Cardiac muscle cell (in vitro differentiated cells and primary cell): Measurements from ENCODE around the gene RNASE13. TPM values are rescaled to one million over a fixed set of nuclear protein-coding genes. Genes with fewer than 3 reads are reported as not detected.

Source experiments
- DNase-seq, 2 donors: peaks; one replicate each; pipeline versions ENCODE4 v3.0.0 to v3.0.0-alpha.2; 2010 to 2017; ENCODE audit warnings: low read depth in 1 of 2, low spot score in 1 of 2
- H3K27ac ChIP-seq: fragments of 200-600 bp; sonication (generic); 2 replicates; pipeline ENCODE4 v1.5.1; 2016
- H3K27me3 ChIP-seq: fragments of 200-600 bp; sonication (generic); 2 replicates; pipeline ENCODE4 v1.6.0; 2016; ENCODE audit warnings: control low read depth
- H3K36me3 ChIP-seq: fragments of 200-600 bp; sonication (generic); 2 replicates; pipeline ENCODE4 v1.5.1; 2016; ENCODE audit warnings: control low read depth
- H3K4me1 ChIP-seq: fragments of 200-600 bp; sonication (generic); 2 replicates; pipeline ENCODE4 v1.8.1; 2017; ENCODE audit warnings: low read depth, mild to moderate bottlenecking, mixed run types
- H3K4me3 ChIP-seq: fragments of 200-600 bp; sonication (generic); 2 replicates; pipeline ENCODE4 v1.5.1; 2016; ENCODE audit warnings: mild to moderate bottlenecking
- H3K9me3 ChIP-seq: fragments of 200-600 bp; sonication (generic); 2 replicates; pipeline ENCODE4 v1.5.1; 2017; ENCODE audit warnings: low read depth, mild to moderate bottlenecking, control low read depth
- CTCF ChIP-seq: IDR thresholded peaks from 2 replicates; pipeline ENCODE4 v1.5.1; 2012; ENCODE audit warnings: low read depth, mild to moderate bottlenecking, low read length
- polyA plus RNA-seq: library from polyadenylated mRNA; unstranded; fragments of >200 nt; fragmentation: Nextera tagmentation; extraction: Ambion mirVana; gene quantifications from 2 replicates; pipeline ENCODE4 v1.2.1, GENCODE V29; 2016
- total RNA-seq: library from RNA; depleted of rRNA; stranded (reverse); fragments of >200 nt; gene quantifications from 2 replicates; pipeline ENCODE4 v1.2.3, GENCODE V29; 2016

Gene RNASE13
- total and polyA plus RNA-seq, 2 experiments from 2014 or later: not detected

GRCh38 chr14:20999591-20999990 is 35.0 kb downstream of the RNASE13 start:
- Histone ChIP-seq H3K4me3 (no peak overlapping the region), H3K27ac (no peak overlapping the region)
- no peak for DNase-seq

GRCh38 chr14:20998674-20999366 is 35.8 kb downstream of the RNASE13 start, which contains the start of gene SLC39A2:
SLC39A2 (plus strand) TSS chr14:20999293; CDS start chr14:20999447, 154 bp downstream.
- Histone ChIP-seq H3K27ac (peak within 1 kb of the TSS; percentile 34), H3K27me3 (no peaks in the 10 kb centered on the region), H3K36me3 (peaks cover 30% of the 10 kb centered on the region), H3K4me1 (peaks cover 10% of the 10 kb centered on the region), H3K9me3 (no peaks in the 10 kb centered on the region), H3K4me3 (no peak within 1 kb of the TSS)
- peak in 1 of 2 donors; percentile 81 for DNase-seq
- TF ChIP-seq CTCF: no peak

More at GRCh38 chr14:20999591-20999990, 35.0 kb downstream of the RNASE13 start:
- H3K36me3 ChIP-seq: peaks cover 23% of the 10 kb centered on the region
- no peaks in the 10 kb centered on the region for H3K9me3 ChIP-seq
- peaks cover 10% of the 10 kb centered on the region for H3K4me1 ChIP-seq
- no peak for TF ChIP-seq CTCF
- no peaks in the 10 kb centered on the region for H3K27me3 ChIP-seq

GRCh38 chr14:20998139-20998538 is 36.5 kb downstream of the RNASE13 start:
- no peak for DNase-seq
- no peaks in the 10 kb centered on the region for H3K27me3 ChIP-seq
- peaks cover 10% of the 10 kb centered on the region for H3K4me1 ChIP-seq
- TF ChIP-seq CTCF: no peak
- H3K36me3 ChIP-seq: peaks cover 33% of the 10 kb centered on the region
- H3K4me3 ChIP-seq: no peak overlapping the region
- no peak overlapping the region for H3K27ac ChIP-seq
- no peaks in the 10 kb centered on the region for H3K9me3 ChIP-seq

GRCh38 chr14:20997564-20997963 is 37.0 kb downstream of the RNASE13 start:
- no peaks in the 10 kb centered on the region for H3K27me3 ChIP-seq
- DNase-seq: no peak
- peaks cover 39% of the 10 kb centered on the region for H3K36me3 ChIP-seq
- no peaks in the 10 kb centered on the region for H3K9me3 ChIP-seq
- H3K4me1 ChIP-seq: peaks cover 10% of the 10 kb centered on the region
- TF ChIP-seq CTCF: no peak
- no peak overlapping the region for H3K4me3 ChIP-seq
- no peak overlapping the region for H3K27ac ChIP-seq

- no peak overlapping the region for H3K27ac ChIP-seq
- TF ChIP-seq CTCF: no peak
- no peaks in the 10 kb centered on the region for H3K9me3 ChIP-seq
- peaks cover 43% of the 10 kb centered on the region for H3K36me3 ChIP-seq
- no peak overlapping the region for H3K4me3 ChIP-seq
- peaks cover 10% of the 10 kb centered on the region for H3K4me1 ChIP-seq
- H3K27me3 ChIP-seq: no peaks in the 10 kb centered on the region
- no peak for DNase-seq
These were observed 37.5 kb downstream of the RNASE13 start for GRCh38 chr14:20997115-20997514.
